GM06990 (cell line): ENCODE results near the gene NT5DC1.

ENCODE experiments used
- DNase-seq: peaks from one replicate; pipeline ENCODE4 v3.0.0-alpha.2; 2011; ENCODE audit not compliant: insufficient read length; ENCODE audit errors: extremely low read depth
- H3K27me3 ChIP-seq: replicated peaks from 2 replicates; pipeline ENCODE4 v1.6.0; 2011; ENCODE audit warnings: low read length; ENCODE audit not compliant: control insufficient read depth, insufficient read depth
- H3K36me3 ChIP-seq: 2 replicates; pipeline ENCODE4 v1.5.1; 2011; ENCODE audit warnings: low read length; ENCODE audit not compliant: control insufficient read depth, insufficient read depth
- H3K4me3 ChIP-seq: replicated peaks from 2 replicates; pipeline ENCODE4 v1.5.1; 2011; ENCODE audit warnings: low read depth, mild to moderate bottlenecking, control low read depth, low read length
- CTCF ChIP-seq: IDR thresholded peaks from 2 replicates; pipeline ENCODE4 v1.5.1; 2011; ENCODE audit warnings: low read length, control low read depth, mild to moderate bottlenecking, inconsistent platforms; ENCODE audit not compliant: insufficient read depth, poor library complexity, severe bottlenecking

Gene NT5DC1

GRCh38 chr6:116100419-116101301 lies at the start of gene NT5DC1:
NT5DC1 (plus strand) TSS chr6:116100853; CDS start chr6:116100931, 78 bp downstream.
- DNase-seq, result peak; percentile 93
- Histone ChIP-seq H3K36me3 (no peaks in the 10 kb centered on the region; the same call in 1 of the 2 replicates), H3K4me3 (peak within 1 kb of the TSS; percentile 90), H3K27me3 (no peaks in the 10 kb centered on the region)
- peak; percentile 45 for TF ChIP-seq CTCF

DNA sequence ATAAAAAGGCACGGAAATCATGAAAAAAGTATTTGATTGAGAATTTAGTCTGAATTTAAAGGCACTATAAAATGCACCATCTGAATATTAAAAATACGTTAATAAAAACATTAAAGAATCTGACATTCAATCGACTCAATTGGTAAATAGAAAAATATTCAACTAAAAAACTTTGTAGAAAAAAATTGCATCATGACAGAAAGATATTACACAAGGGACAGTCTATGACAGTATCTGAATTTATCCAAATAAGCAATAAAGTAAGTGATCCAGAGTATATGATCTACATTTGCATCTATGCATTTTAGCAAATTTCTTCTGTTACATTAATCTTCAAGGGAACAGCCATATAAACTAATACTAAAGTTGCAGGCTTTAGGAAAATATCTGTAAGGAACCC lies 49.4 kb upstream of the NT5DC1 start:
- no peaks in the 10 kb centered on the region for H3K36me3 ChIP-seq
- no peak for TF ChIP-seq CTCF
- no peaks in the 10 kb centered on the region for H3K27me3 ChIP-seq
- no peak overlapping the region for H3K4me3 ChIP-seq
- no peak for DNase-seq

DNA sequence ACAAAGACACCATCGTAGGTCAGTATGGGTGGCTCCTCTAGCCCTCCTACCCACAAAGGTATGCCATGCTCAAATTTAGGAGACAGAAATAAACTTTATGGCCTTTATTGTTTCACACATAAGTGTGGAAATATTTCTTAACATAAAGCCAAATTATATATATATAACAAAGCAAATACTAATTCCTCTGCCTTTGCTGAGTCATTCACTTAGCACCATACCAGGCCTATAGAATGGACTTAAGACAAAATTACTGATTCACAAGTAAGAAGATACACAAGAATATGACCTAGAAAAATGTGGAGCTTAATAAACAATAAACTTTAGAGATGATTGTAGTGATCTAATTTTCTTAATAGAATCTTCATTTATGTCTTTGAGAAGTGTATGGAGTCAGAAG lies 45.1 kb upstream of the NT5DC1 start:
- Histone ChIP-seq H3K36me3 (no peaks in the 10 kb centered on the region), H3K4me3 (no peak overlapping the region), H3K27me3 (no peaks in the 10 kb centered on the region)
- TF ChIP-seq CTCF, result no peak
- no peak for DNase-seq

DNA sequence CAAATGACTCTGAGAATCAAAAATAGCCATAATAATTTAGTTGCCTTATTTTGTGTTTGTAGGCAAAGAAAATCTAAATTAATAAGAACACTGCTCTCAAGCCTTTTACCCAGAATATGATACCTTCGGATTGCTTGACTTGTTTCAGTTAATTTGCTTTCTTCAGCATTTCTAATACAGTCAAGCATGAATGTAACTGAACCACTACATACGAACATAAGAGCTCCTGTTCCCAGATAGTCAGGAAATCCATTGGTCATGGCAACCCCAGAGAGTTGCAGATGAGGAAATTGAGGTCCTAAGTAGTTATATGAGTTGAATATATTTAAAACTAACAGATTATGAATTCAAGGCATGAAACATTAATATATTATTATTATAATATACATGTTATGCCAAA lies 42.9 kb upstream of the NT5DC1 start:
- TF ChIP-seq CTCF, result no peak
- no peaks in the 10 kb centered on the region for H3K27me3 ChIP-seq
- DNase-seq, result no peak
- no peak overlapping the region for H3K4me3 ChIP-seq
- H3K36me3 ChIP-seq, result no peaks in the 10 kb centered on the region

- Histone ChIP-seq H3K27me3 (no peaks in the 10 kb centered on the region), H3K4me3 (peak overlapping the region; percentile 54), H3K36me3 (no peaks in the 10 kb centered on the region)
- peak; percentile 40 for DNase-seq
- no peak for TF ChIP-seq CTCF
Measured at GRCh38 chr6:116059713-116060571, 40.7 kb upstream of the NT5DC1 start.
